HG03159 (cell line): ENCODE results near the gene SCN5A.

Experiments used
- ATAC-seq: cut with Tn5 transposase; IDR thresholded peaks from one replicate; pipeline ENCODE4 v1.9.1; 2021; ENCODE audit warnings: mild to moderate bottlenecking, moderate library complexity; ENCODE audit not compliant: unreplicated experiment

The SCN5A gene

DNA sequence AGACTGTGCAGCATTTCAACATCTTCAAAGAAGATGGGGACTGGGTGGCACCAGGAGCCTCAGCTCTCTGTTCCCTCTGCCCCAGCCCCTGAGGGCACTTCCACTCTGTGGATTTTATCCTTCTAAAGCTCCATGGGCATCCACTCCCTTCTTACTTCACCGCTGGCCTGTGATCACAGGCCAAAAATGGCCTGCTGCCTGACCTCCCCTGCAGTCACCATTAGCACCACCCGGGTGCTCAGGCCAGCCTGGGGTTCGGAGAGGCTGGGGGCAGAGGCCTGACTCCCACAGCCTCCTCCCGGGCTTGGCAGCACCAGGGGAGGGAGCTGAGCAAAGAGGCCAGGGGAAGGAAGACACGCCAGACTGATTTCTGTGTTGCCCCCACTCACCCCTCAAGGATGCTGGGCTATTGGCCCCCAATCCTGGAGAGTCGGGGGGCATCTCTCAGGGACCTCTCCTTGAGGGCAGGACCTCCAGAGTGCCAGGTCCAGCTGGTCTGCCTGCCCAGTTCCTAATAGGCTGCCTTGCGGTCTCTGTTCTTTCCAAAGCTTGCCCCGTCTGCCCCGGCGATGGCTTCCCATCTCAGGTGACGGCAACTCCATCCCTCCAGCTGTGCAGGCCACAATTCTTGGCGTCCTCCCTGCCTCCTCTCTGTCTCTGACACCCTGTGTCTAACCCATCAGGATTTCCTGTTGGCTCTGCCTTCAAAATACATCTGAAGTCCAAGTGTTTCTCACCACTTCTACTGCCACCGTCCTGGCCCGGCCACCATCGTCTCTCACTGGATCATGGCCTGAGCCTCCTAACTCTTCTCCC, 86.2 kb downstream of the SCN5A start:
- ATAC-seq, result no peak

GRCh38 chr3:38562467-38562925, 87.0 kb downstream of the SCN5A start:
- no peak for ATAC-seq

GRCh38 chr3:38561746-38562466, 87.6 kb downstream of the SCN5A start:
- no peak for ATAC-seq

DNA sequence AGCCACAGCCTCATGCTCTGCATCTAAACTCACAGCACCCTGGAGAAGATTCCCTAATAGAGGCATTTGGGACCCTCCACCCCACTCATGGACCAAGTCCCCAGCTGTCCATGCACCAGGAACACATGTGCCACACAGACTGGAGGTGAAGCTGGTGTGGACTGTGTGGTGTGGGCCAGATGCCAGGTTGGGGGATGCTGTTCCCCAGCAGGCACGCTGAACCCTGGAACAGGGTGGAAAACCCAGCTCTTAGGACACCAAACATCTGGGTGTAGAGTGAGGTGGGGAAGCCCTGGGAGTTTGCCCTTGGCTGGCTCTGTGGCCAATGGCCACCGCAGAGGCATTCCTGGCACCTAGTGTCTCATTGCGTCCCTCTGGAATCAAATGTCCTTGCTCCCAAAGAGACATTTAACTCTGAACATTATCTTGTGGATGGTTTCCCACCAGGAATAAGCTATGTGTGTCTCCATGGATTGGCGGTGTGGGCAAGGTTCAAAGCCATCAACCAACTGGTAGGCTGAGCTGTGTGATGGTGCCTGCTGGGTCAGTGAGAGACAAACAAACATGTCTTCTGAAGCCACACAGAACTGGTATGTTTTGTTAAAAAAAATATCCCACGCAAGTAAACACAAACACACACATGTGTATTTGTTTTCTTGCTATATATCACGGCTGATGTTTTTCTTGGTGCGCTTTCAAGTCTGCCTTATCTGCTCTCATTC, 88.3 kb downstream of the SCN5A start:
- no peak for ATAC-seq

DNA sequence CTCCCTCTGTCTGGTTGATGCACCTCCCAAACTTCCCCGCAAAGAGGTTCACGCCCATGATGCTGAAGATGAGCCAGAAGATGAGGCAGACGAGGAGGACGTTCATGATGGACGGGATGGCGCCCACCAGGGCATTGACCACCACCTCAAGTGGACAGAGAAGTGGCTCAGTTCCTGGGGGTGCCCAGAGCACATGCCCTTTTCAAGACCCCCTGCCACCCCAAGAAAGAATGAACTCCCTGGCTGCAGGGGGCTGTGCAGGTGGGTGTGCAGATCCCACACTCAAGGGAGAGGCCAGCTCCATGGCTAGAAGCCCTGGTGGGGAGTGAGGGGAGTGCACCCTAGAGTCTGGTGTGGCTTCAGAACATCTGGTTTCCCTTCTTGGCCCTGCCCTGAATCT, 89.2 kb downstream of the SCN5A start:
- no peak for ATAC-seq

DNA sequence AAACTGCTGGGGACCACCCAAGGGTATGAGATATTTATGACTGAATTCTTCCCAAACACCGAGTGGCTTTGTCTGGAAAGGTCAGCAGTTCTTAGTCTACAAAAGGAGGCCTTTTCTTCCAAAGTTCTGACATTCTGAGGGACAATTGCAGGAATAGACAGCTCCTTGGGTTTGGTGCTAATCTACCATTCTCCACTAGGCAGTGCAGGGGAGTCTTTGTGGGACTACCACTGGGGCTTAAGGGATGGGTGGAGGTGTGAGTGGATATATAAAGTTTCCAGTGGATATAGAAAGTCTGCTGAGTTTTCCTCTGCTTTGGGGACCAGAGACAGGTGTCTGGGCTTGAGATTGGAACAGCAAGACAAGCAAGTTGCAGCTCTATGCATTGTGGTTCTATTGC, 90.6 kb downstream of the SCN5A start:
- ATAC-seq, result no peak

DNA sequence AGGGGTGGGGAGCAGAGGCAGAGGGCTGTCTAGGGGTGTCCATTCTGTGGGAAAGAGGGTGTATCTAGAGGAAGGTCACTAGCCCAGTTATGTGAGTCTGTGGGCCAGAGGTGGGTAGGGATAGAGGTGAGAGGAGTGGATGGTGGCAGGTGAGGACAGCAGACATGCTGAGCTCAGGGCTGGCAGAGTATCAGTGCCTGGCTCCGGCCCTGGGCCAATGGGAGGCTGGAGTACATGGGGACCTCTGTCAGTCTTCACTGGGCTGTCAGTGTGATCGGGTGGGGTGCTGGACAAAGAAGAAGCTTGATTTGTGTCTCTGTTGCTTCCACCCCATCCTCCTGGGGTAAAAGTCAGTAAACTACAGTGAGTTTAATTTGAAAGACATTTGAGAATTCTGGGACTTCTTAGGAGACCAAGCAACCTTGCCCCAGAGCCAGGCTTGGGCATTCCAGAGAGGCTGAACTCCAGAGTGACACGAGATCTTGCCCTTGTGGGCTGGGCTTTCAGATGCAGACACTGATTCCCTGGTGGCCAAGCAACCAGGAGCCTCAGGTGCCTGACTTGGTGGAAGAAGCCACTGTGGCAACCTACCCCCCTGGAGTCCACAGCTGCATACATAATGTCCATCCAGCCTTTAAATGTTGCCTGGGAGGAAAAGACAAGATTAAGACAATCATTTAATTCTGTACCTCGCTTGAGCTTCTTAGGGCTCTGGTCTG, 92.7 kb downstream of the SCN5A start:
- no peak for ATAC-seq

GRCh38 chr3:38555926-38556325, 93.6 kb downstream of the SCN5A start:
- ATAC-seq, result no peak

GRCh38 chr3:38555149-38555840, 94.2 kb downstream of the SCN5A start:
- no peak for ATAC-seq

DNA sequence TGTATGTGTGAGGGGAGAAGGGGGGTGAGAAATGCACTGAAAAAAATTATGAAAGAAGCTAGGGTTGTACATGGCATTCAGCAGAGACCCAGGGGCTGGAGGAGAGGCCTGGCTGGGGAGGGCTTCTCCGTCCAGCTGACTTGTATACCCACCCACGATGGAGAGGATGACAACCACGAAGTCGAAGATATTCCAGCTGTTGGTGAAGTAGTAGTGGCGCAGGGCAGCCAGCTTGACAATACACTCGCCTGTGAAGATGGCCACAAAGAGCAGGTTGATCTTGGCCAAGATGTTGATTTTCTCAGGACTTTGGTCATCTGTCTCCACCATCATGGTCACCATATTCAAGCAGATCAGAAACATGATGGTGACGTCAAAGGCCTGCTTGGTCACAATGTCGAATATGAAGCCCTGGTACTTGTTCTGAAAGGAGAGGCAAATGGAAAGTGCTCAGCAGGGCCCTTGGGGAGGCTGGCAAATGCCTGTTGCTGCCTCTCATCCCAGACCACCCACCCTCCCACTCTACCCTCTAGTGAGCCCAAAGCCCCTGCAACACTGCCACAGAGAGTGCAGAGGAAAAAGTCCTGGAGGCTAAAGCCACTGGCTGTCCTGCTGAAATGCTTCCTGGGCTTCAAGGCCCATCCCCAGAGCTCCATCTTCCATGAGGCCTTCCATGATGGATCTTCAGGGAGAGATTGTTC, 95.2 kb downstream of the SCN5A start:
- ATAC-seq, result no peak

DNA sequence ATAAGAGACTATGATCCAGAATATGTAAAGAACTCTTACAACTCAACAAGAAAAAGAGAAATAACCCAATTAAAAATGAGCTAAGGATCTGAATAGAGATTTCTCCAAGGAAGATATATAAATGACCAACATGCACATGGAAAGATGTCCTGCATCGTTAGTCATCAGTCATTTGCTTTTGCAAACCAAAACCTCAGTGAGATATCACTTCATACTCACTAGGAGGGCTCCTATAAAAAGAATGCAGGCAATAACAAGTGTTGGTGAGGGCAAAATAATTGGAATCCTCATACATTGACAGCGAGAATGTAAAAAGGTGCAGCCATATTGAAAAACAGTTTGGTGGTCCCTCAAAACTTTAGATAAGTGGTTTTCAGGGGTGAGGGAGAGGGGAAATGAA, 96.4 kb downstream of the SCN5A start:
- ATAC-seq, result no peak

GRCh38 chr3:38552364-38552763, 97.1 kb downstream of the SCN5A start:
- no peak for ATAC-seq

DNA sequence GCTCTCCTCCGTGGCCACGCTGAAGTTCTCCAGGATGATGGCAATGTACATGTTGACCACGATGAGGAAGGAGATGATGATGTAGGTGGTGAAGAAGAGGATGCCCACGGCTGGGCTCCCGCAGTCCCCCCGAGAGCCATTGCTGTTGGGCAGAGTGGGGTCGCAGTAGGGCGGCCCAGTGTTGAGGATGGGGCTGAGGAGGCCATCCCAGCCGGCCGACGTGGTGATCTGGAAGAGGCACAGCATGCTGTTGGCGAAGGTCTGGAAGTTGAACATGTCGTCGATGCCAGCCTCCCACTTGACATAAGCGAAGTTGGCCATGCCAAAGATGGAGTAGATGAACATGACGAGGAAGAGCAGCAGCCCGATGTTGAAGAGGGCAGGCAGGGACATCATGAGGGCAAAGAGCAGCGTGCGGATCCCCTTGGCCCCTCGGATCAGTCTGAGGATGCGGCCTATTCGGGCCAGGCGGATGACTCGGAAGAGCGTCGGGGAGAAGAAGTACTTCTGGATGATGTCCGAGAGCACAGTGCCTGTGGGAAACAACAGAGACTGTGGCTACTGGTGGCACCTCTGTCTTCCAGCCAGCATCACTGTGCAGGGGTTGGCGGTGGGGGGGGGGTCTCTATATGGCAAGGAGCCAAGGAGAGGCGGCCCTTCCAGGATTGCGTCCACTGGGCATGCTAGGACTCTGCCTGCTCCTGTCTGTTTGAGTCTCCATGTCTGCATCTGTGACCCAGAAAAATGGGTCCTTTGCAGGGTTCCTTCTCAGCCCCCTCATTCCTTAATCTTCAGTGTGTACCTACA, 98.3 kb downstream of the SCN5A start:
- no peak for ATAC-seq

GRCh38 chr3:38549957-38550840, 99.3 kb downstream of the SCN5A start:
- ATAC-seq, result no peak

GRCh38 chr3:38549486-38549885, 100.0 kb downstream of the SCN5A start:
- no peak for ATAC-seq

- ATAC-seq, result no peak
These were observed 100.4 kb downstream of the SCN5A start for GRCh38 chr3:38549082-38549481.

GRCh38 chr3:38548154-38548931, 101.1 kb downstream of the SCN5A start:
- no peak for ATAC-seq
